Measurements from ENCODE around the gene SLC4A8.

The SLC4A8 gene

DNA sequence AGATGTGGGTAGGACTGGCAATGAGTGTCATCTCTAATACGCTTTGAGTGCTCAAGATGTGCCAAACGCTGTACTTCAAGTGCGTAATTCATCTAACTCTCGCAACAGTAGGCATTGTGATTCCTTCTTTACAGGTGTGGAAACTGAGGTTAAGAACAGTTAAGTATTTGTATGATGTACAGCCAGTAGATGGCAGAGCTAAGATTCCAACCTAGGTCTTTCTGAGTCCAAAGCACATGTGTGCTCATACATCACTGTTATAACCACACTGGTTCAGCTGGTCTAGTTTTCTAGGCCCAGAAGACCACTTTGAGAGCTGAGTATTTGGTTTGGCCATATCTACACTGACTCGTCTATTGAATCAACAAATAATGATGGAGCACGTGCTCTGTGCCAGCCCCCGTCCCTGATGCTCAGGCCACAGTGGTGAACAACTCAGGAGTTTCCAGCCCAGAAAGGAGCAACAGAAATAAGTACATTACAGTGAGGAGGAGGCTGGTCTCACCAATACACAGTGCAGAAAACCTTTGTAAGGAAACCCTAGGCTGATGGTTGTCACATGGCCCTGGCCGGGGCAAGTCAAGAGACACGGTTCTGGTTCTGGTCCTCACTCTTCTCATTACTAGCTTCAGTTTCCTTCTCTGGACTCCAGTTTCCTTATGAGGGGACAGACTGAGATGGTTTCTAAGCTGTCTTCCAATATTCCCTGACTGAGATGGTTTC, 97.1 kb downstream of the SLC4A8 start:
- no peak overlapping the region for H3K4me3 ChIP-seq (ENCODE audit: low read depth, low read length)

DNA sequence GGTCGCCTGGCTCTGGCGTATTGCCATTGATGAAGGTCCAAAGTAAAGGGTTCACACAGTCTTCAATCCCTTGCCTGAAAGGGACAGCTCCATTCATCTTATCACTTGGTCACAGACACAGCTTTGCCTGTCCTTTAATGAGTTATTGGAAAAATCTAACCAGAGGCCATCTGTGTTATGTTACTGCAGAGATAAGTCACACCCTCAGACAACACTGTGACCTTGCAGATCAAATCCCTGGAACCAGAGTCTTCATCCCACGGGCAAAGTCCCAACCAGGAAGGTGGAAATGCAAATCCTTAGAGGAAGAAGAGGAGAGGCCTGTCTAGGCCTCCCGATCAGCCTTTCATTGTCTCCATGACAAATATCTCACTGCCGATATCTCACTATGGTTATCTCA, 98.1 kb downstream of the SLC4A8 start:
- no peak overlapping the region for H3K4me3 ChIP-seq (ENCODE audit: low read depth, low read length)

DNA sequence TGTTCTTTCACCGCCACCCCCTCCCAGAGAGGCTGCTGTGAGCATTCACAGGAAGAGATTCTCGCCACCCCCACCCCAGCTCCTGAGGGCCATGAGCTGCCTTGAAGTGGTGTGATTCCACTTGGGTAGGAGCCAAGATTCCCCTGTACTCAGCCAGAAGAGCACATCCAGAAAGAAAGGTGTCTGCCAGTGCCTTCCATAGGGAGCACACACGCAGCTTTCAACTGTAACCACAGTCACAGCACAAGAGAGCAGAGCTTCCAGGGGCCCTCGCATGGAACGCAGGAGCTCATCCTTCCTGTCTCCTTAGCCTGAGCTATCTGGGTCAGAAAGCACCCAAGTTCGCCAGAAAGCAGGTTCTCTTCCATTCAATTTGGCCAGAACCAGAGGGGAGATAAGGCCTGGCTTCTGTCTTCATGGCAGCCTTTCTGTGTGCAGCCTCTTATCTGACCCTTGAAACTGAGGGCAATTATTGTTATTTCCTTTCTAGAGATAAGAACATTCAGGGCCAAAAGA, 99.8 kb downstream of the SLC4A8 start:
- H3K4me3 ChIP-seq (ENCODE audit: low read depth, low read length) = no peak overlapping the region

DNA sequence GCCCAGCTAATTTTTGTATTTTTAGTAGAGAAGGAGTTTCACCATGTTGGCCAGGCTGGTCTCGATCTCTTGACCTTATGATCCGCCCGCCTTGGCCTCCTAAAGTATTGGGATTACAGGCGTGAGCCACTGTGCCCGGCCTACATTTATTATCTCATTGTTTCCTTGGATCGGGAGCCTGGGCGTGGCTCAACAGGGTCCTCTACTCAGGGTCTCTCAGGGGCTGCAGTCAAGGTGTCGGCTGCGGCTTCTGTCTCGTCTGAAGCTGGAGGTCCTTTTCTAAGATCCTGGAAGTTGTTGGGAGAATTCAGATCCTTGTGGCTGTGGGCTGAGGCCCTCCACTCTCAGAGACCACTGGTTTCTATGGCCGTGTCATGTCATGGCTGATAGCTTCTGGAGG, 100.9 kb downstream of the SLC4A8 start:
- no peak overlapping the region for H3K4me3 ChIP-seq (ENCODE audit: low read depth, low read length)

DNA sequence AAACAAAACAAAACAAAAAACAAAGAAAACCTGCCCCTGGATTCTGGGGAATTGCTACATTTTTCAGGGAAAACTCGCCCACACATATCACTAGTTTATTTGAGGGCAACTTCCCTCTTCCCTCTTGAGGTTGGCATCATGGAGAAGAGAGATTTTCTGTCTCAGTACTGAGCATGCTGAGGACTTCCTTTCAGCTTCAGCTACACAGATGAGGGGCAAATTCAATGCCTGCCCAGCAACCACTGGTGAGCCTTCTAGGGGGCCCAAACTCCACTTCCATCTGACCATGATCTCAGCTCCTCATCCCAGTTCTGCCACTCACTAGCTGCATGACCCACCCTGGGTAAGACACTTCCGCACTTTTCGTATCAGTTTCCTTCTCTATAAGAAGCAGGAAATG, 103.3 kb downstream of the SLC4A8 start:
- H3K4me3 ChIP-seq (ENCODE audit: low read depth, low read length) = no peak overlapping the region

DNA sequence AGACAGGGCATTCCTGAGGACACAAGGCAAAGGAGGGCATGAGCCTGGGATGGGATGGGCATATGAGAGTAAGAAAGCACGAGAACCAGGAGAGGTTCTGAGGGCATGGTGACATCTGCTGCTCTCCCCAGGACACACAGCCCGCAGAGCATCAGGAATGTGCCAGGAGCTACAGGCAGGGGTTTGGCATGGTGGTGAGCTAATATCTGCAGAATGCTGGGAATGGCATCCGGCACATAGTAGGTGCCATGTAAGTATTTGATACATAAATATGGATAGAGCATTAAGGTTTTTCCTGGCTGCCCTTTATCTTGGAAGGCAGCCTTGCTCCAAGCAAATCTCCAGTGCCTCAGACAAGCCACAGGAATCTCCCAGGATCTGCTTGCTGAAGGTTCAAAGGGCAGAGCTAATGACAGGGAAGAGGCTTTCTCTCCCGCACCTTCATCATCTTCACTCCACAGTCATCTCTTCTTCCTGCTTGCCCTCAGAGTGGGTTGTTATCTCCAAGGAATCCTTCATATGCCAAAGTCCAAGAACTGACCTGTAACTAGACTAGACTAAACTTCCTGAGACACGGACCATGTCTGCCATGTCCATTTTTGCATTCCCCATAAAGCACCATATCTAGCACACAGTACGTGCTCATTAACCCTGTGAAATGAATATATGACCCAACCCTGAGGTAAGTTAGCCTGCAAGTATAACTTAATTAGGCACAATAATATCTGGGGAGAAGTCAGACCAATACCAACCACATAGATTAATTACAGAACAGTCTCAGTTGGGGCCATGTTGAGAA, 104.4 kb downstream of the SLC4A8 start:
- H3K4me3 ChIP-seq (ENCODE audit: low read depth, low read length) = no peak overlapping the region

DNA sequence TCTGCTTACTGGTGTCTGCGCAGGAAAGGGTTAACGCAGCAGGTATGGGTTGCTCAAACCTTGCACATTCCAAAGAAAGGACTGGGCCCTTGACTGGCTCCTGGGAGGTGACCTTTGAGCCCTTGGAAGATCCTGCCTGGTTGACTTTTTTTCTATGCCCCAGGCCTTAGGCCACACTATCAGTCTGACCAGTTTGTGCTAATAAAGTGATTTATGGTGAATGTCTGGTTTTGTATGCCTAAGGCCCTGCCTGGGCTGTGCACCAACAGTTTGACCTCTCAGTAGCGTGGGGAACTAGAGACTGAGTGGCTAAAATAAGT, 105.0 kb downstream of the SLC4A8 start:
- H3K4me3 ChIP-seq (ENCODE audit: low read depth, low read length) = no peak overlapping the region

DNA sequence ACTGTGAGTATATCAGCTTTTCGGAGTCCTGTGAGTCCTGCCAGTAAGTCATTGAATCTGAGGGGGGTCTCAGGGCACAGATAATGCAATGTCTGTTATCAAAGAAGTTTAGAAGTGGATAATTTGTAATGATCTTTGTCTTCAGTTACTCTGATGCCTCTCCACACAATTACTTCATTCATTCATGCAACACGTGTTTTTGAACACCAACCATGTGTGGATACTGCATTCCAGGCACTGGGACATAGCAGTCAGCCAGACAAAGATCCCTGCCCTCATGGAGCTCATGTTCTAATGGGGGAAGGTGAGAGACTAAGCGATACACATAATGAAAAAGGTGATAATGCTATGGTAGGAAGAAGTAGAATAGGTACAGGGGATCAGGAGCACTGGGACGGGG, 105.6 kb downstream of the SLC4A8 start:
- no peak overlapping the region for H3K4me3 ChIP-seq (ENCODE audit: low read depth, low read length)

DNA sequence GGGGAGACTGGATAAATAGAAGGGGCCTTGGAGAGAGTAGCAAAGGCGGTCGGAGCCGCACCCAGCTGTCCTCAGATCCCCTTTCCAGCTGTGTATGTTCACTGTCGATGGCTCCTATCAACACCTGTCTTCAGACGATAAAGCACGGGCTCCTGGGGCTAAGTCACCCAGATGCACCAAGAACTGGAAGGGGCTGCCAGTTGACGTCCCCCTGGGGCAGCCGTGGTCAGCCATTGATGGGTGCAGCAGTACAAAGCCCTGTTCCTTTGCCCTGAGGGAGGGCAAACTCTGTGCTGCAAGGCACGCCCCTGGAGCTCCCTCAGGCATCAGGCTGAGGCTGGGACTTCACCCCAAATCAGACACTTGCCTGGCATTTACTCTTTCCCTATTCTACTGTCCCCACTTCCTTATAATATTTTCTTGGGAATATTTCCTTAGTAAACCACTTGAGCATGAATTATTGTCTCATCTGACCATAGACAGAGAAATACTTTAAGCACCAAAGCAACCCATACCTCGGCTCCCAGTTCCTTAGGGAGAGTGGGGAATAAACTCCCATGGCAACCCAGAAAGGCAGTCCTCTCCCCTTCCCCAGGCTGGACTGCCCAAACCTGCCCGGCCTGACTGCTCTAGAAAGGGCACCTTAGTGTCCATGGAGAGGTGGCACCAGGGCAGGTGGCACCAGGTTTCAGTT, 106.8 kb downstream of the SLC4A8 start:
- no peak overlapping the region for H3K4me3 ChIP-seq (ENCODE audit: low read depth, low read length)

DNA sequence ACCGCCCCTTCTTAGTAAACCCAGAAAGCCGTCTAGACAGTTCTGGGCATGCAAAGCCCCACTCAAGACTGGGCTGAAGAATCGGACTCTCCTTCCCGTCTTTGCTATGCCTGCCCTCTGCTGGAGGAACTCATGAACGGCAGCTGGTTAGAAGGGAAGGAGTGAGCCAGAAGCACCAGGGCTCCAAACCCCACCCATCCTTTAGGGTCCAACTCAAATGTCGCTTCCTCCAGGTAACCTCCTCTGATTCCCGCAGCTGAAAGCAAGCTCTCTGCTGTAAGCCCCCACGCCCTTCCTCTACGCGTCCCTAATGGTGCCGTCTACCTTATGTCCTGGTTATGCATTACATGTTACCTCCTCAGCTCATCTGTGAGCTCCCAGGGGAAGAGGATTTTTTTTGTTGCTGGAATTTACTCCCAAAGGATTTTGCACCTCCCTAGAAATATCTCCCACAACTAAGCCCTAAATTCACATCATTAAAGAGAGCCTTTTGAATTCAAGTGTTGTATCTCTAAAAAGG, 107.4 kb downstream of the SLC4A8 start:
- H3K4me3 ChIP-seq (ENCODE audit: low read depth, low read length) = no peak overlapping the region

DNA sequence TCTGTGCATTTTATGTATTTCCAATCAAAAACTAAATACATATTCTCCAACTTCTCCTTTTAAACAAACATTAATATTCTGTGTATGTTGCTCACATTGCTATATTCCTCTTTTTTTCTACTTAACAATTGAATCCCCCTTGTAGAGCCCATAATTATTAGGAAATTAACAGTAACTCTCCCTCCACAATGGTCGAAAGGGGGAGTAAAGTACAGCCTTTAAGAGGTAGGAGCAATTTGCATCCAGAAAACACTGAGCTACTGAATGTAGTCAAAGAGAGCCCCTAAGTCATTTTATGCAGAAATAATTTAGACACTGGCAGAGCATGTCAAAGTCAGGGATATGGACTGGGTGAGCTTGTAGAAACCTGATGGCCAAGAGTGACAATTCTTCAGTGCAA, 109.2 kb downstream of the SLC4A8 start:
- no peak overlapping the region for H3K4me3 ChIP-seq (ENCODE audit: low read depth, low read length)

DNA sequence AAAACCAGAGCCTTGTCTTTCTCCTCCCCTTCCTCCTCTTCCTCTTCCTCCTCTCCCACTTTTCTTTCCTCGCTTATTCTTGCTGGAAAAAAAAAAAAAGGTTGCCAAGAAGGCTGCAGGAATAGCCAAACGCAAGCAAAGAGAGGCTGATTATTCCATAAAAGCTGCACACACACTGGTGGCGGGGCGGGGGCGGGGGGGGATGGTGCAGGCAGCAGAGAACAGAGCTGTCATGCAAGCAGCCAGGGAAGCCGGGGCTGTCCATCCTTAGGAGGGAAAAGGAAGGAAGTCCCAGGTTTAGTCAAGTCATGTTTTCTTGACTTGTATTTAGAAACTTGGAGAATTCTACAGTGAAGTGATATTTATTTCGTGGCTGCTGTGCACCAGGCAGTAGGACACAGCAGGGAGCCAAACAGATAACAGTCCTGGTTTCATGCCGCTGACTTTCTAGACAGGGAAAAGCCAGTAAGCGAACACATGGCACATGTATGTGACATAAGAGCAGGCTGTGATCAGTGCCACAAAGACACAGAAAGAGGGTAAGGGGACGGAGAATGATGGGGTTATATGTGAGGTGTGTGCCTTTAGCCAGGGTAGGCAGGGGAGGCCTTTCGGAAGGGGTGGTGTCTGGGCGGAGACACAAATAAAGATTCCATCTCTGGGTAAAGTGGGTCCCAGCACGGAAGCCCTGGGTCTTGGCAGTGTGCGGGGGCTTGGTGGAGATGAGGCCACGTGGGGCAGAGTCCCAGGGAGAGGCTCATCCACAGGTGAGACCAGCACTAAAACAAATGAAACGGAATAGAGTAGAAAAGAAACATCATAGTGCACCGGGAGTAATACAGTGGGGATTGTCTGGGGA, 109.8 kb downstream of the SLC4A8 start:
- H3K4me3 ChIP-seq (ENCODE audit: low read depth, low read length) = no peak overlapping the region

DNA sequence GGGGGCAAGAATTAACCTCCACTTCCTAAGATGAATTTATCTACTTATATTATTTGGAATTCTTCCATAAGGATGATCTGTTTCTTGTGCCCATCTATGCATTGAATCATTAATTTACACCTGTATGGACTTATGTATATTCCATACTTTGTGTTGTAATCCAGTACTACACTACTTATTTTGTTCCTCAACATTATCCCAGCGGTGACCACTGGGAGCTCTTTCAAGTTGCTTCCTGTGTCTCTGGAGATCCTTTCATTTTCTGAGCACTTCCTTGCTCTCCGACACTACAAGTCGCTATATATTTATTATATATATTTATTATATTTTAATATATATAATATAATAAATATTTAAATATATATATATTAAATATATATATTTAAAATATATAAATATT, 111.5 kb downstream of the SLC4A8 start:
- no peak overlapping the region for H3K4me3 ChIP-seq (ENCODE audit: low read depth, low read length)

DNA sequence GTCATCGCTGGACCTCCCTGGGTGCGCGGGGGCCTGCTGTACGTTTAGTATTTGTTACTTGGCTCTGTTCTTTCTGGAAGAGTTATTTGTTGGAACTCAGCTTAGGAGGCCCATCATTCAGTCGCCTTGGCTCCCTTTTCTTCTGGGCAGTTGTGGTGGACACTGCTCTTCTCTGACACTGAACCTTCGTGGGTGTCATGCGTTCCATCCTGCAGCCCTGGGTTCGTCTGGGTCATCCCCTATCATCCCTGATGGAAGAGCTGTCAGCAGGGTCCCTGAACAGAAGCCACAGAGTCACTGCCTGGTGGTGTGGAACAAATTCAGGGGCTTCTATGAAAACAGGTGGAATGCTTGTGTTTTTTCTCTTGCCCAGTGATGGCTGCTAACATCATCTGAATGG, 113.5 kb downstream of the SLC4A8 start:
- H3K4me3 ChIP-seq (ENCODE audit: low read depth, low read length) = no peak overlapping the region

DNA sequence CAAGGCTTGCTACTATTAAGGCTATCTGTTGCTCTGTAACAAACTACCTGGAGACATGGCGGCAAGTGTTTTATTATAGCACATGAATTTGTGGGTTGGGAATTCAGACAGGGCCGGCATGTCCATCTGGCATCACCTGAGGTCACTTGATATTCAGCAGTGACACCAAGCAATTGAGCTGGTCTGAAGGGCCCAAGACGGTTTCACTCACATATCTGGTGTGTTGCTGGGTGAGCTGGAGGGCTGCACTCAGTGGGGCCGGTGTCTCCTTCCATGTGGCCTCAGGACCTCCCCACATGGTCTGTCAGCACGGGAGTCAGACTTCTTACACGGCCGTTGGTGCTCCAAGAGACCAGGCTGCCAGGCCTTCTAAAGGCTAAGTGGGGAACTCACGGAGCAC, 114.0 kb downstream of the SLC4A8 start:
- H3K4me3 ChIP-seq (ENCODE audit: low read depth, low read length) = no peak overlapping the region

DNA sequence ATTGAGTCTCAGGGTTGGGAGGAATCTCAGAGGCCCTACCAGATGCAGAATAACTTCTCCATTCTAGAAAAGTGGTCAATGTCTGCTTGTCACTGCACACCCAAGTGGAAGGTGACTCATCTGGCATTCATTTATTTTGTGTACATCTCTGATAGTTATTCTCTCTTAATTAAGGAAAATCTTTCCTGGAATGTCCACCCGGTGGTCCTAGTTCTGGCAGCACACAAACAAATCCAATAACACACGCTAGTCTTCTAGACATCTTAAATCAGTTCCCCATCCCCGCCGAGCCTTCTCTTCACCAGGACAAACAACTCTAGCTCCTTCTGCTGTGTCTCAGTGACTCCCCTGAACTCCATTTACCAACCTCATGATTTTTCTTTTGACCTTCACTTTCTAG, 116.4 kb downstream of the SLC4A8 start:
- H3K4me3 ChIP-seq (ENCODE audit: low read depth, low read length) = no peak overlapping the region

DNA sequence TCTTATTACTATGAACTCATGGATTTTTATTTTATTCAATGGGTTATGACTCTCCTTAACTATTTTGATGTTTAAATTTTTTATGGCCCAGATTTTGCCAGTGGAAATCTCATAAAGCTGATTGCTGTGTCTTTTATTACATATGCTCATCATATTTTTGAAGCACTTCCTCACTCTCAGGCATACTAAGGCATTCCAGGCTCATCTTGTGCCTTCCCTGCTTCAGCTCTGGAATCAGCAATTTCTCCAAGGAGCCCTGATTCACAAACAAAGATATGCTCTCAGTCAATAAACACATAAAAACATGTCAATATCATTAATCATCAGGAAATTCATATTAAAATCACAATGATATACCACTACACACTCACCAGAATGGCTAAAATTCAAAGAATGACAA, 121.5 kb downstream of the SLC4A8 start:
- no peak overlapping the region for H3K4me3 ChIP-seq (ENCODE audit: low read depth, low read length)

DNA sequence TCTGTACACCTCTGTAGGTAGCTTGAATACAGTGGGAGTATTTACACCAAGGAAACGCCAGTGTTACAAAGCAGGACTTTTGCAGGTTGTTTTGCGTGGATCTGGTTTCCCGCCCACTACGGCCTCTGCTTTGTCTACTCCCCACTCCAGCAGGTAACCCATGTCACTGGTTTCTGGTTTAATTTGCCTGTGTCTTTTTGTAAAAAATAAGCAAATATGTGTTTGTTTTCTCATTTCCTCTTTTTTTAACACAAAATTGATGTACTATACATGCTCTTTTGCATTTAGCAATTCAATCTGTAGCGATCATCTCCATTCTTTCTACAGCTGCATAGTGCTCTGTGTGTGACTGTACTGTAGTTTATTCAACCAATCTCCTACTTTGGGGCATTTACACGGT, 123.0 kb downstream of the SLC4A8 start:
- H3K4me3 ChIP-seq (ENCODE audit: low read depth, low read length) = no peak overlapping the region

DNA sequence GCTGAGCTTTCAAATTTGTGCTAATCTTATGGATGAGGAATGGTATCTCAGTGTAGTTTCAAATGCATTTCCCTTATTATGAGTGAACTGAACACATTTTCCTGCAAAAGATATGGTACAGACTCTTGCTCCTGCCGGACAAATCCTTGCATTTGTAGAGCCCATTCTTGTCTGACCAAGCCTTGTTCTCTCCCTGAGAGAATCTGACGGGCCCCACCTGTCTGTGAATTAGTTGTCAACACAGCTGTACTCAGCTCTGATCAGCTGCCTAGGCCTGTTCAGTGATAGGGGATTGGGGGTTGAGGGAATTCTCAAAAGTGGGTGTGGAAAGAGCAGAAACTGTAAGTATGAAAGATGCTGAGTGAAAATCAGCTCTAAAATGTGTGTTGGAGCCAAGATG, 123.6 kb downstream of the SLC4A8 start:
- H3K4me3 ChIP-seq (ENCODE audit: low read depth, low read length) = no peak overlapping the region

DNA sequence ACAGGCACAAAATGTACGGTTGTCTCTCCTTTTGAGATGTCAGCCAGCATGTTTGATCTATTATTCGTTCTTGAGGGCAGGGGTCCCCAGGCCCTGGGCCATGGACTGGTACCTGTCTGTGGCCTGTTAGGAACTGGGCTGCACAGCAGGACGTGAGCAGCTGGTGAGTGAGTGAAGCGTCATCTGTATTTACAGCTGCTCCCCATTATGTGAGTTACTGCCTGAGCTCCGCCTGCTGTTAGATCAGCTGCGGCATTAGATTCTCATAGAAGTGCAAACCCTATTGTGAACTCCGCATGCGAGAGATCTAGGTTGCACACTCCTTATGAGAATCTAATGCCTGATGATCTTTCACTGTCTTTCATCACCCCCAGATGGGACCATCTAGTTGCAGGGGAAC, 125.0 kb downstream of the SLC4A8 start:
- no peak overlapping the region for H3K4me3 ChIP-seq (ENCODE audit: low read depth, low read length)

Data from iPS-11a (cell line).